Spleen (tissue), 11 donors: ENCODE results near the gene C6orf136. TPM values are rescaled to one million over a fixed set of nuclear protein-coding genes. Genes with fewer than 3 reads are reported as not detected.

Experiments
- DNase-seq: peaks from one replicate; pipeline ENCODE4 v3.0.0-alpha.2; 2020
- H3K27ac ChIP-seq, 8 donors: fragments of 200-600 bp; sonication (generic) in 7 of 8; 1 replicate in 4 of 8; 2 replicates in 4 of 8; pipeline versions ENCODE4 v1.5.0 to v1.8.0; 2016 to 2021; ENCODE audit warnings: inconsistent platforms in 4 of 8, mild to moderate bottlenecking in 4 of 8, moderate library complexity in 1 of 8
- H3K27me3 ChIP-seq, 7 donors: fragments of 200-600 bp; sonication (generic) in 6 of 7; replicated peaks in 1 of 7; 1 replicate in 4 of 7; 2 replicates in 3 of 7; pipeline versions ENCODE4 v1.5.0 to v1.8.0; 2016 to 2021; ENCODE audit warnings: inconsistent platforms in 3 of 7, mild to moderate bottlenecking in 1 of 7
- H3K36me3 ChIP-seq, 6 donors: fragments of 200-600 bp; sonication (generic) in 5 of 6; 1 replicate in 4 of 6; 2 replicates in 2 of 6; pipeline versions ENCODE4 v1.5.0 to v1.8.0; 2016 to 2021; ENCODE audit warnings: inconsistent platforms in 2 of 6
- H3K4me1 ChIP-seq, 6 donors: fragments of 200-600 bp; sonication (generic) in 5 of 6; 1 replicate in 3 of 6; 2 replicates in 3 of 6; pipeline versions ENCODE4 v1.5.0 to v1.8.0; 2016 to 2021; ENCODE audit warnings: inconsistent platforms in 3 of 6
- H3K4me3 ChIP-seq, 8 donors: fragments of 200-600 bp; sonication (generic) in 7 of 8; 1 replicate in 4 of 8; 2 replicates in 4 of 8; pipeline versions ENCODE4 v1.5.0 to v1.8.0; 2016 to 2021; ENCODE audit warnings: inconsistent platforms in 4 of 8, mild to moderate bottlenecking in 4 of 8, moderate library complexity in 2 of 8
- H3K9me3 ChIP-seq, 8 donors: fragments of 200-600 bp; sonication (generic) in 7 of 8; 1 replicate in 4 of 8; 2 replicates in 4 of 8; pipeline versions ENCODE4 v1.5.0 to v1.8.0; 2016 to 2021; ENCODE audit warnings: inconsistent platforms in 4 of 8
- POLR2A ChIP-seq, 3 donors: fragments of 450-650 bp; IDR thresholded peaks; one replicate each; pipeline ENCODE4 v1.5.1; 2017; ENCODE audit warnings: antibody characterized with exemption in 3 of 3, mild to moderate bottlenecking in 1 of 3
- POLR2AphosphoS5 ChIP-seq, 3 donors: sonication (generic); formaldehyde crosslinking; IDR thresholded peaks; one replicate each; pipeline ENCODE4 v1.5.1; 2017; ENCODE audit warnings: antibody characterized with exemption in 3 of 3
- WGBS, 5 donors: extraction: QIAGEN DNeasy Blood & Tissue Kit in 3 of 5; methylation state at CpG; one replicate each; pipeline versions ENCODE4 v1.1.5 to v1.1.7; 2013 to 2018; 5-methylcytosine and 5-hydroxymethylcytosine counted together
- intact Hi-C: fragments of 100-400 bp; cut with DNase I; formaldehyde crosslinking; loops from one replicate; pipeline ENCODE4 v1.15.0; 2023; ENCODE audit warnings: low total_unique reads
- polyA plus RNA-seq, 3 donors: library from polyadenylated mRNA; stranded (reverse); fragments of 200-250 nt; gene quantifications; one replicate each; pipeline ENCODE4 v1.2.1, GENCODE V29; 2013
- total RNA-seq, 7 donors: library from RNA; depleted of rRNA in 3 of 7; stranded (reverse); fragments of >200 nt in 3 of 7; fragmentation: NEBNext Ultra II Directional in 4 of 7; extraction: Animal tissue kit (Norgen Biotek cat#: 25700) in 4 of 7; gene quantifications; one replicate each; pipeline versions ENCODE4 v1.1.0 to v1.2.1, GENCODE V29; 2016 to 2021
- TF ChIP-seq, protein P1 (sequence below), 11 experiments: fragments of 200-600 bp in 7 of 11; fragments of 450-650 bp in 4 of 11; sonication (generic) in 4 of 11; IDR thresholded peaks in 8 of 11; conservative IDR thresholded peaks in 3 of 11; 1 replicate in 7 of 11; 2 replicates in 4 of 11; pipeline versions ENCODE4 v1.4.0 to v1.8.0; 2016 to 2021; ENCODE audit warnings: antibody characterized with exemption in 11 of 11, inconsistent platforms in 4 of 11, mild to moderate bottlenecking in 1 of 11
- donor health status: healthy with polysubstance abuse.
- donor health status: DM: no; HTN: no; CAD: no; lungs with moderate emphysema.
- donor health status: DM: no; HTN: no; CAD: no.
- donor health status: Bipolar disorder and iron deficiency.
- donor health status: healthy.
- donor health status: DM: no; HTN: no; CAD: no.
- donor health status: DM: yes; HTN: yes; CAD: no.

Gene C6orf136
- total and polyA plus RNA-seq, 10 donors, result 12.1 to 28.0 (median 18.3) TPM

DNA sequence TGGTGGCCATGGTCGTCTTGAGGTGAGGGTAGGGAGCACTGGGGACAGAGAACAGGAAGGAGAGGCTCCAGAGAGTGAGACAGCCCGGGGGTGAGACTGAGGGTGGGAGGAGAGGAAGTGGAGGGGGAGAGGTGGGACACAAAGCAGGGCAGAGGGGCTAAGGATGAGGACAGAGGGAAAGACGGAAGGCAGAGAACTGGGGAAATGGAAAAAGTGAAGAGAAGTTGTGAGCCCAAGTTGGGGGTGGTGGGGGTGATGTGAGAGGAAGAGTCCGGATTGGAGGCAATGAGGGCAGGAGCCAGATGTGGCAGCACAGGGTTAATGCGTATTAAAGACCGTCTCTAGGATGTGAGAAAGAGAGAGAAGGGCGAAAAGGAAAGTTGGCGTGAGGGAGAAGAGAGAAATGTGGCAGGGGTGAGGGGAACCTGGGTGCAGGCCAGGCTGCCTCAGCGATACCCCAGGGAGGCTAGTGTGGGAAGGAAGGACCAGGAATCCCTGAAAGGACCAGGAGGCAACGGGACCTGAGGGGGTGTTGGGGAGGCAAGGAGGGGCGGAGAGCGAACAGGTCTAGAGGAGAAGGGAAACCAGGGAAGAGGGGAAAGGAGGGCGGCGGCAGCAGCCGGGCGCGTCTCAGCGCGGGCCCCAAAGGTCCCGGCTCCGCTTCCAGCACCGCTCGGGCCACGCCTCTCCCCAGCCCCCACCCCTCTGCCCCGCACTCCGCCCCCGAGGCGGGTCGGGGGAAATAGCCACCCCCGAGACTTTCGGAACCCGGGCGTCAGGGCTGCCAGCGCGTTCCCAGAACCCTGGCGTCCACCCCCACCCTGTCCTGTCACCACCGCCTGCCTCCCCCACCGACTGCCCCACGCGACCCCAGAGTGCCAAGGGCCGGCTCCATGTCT is 39.3 kb downstream of the C6orf136 start, which contains the start of gene PPP1R18:
Gene PPP1R18, minus strand, starts transcription at position 637 of the 899 bp plus-strand sequence. Its CDS starts 627 bp downstream, at position 10.
- no peaks in the 10 kb centered on the region for H3K9me3 ChIP-seq
- TF ChIP-seq POLR2AphosphoS5 (IDR thresholded peaks at IDR 0.05) (peak; percentile 75 to 84 (median 76)), POLR2A (IDR thresholded peaks at IDR 0.05) (no peak)
- TF ChIP-seq, protein P1, sequence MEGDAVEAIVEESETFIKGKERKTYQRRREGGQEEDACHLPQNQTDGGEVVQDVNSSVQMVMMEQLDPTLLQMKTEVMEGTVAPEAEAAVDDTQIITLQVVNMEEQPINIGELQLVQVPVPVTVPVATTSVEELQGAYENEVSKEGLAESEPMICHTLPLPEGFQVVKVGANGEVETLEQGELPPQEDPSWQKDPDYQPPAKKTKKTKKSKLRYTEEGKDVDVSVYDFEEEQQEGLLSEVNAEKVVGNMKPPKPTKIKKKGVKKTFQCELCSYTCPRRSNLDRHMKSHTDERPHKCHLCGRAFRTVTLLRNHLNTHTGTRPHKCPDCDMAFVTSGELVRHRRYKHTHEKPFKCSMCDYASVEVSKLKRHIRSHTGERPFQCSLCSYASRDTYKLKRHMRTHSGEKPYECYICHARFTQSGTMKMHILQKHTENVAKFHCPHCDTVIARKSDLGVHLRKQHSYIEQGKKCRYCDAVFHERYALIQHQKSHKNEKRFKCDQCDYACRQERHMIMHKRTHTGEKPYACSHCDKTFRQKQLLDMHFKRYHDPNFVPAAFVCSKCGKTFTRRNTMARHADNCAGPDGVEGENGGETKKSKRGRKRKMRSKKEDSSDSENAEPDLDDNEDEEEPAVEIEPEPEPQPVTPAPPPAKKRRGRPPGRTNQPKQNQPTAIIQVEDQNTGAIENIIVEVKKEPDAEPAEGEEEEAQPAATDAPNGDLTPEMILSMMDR (IDR thresholded peaks at IDR 0.05 in 8 of 11, conservative IDR thresholded peaks at IDR 0.05 in 3 of 11), result peak in 2 of 11 experiments; percentile 4 to 10
- H3K36me3 ChIP-seq, result peaks cover 0 to 16% (median 3%) of the 10 kb centered on the region in 6 donors
- whole genome bisulfite sequencing, 5 donors, result 0 to 2% (median 1%) methylated on average over 24 to 41 of the region's 41 CpGs
- peak within 1 kb of the TSS; percentile 90 to 99 (median 96) for H3K4me3 ChIP-seq
- H3K4me1 ChIP-seq, result peaks cover 38 to 84% (median 61%) of the 10 kb centered on the region in 6 donors
- no peaks in the 10 kb centered on the region for H3K27me3 ChIP-seq
- DNase-seq, result peak; percentile 97
- peak within 1 kb of the TSS; percentile 93 to 100 (median 98) for H3K27ac ChIP-seq
- intact Hi-C loops, result no loop called here

DNA sequence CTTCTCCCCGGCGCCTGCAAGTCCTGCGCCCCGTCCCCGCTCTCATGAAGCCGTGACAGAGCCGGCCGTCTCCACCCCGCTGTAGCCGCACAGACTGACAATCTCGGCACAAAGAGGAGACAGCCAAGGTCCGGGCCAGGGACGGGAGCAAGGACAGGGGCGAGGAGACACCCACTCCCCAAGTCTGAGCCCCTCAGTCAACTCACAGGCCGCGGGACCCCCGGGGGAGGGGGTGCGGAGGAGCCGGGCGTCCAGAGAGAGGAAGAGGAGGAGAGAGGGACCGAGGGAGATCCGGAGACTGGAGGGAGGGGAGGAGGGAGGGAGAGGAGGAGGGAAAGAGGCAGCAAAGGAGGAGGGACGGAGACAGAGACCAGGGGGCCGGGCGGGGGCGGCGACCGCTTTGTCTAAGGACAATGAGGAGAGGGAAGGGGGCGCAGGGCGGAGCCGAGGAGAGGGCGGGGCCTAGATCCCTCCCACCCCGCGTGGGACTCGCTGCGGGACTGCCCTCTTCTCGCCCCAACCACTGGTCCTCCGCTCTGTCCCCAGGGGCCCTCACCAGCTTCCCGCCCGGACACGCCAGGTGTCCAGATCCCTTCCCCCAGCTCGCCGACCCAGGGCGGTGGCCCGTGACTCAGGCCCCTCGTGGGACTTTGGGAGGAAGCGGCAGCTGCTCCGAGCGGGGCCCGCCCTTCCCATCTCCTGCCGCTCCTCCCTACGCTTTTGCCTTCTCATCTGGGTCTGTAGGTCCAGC is 40.1 kb downstream of the C6orf136 start:
- H3K27ac ChIP-seq, result peak overlapping the region; percentile 93 to 100 (median 98)
- peak overlapping the region; percentile 90 to 99 (median 96) for H3K4me3 ChIP-seq
- 0 to 2% (median 1%) methylated on average over 31 to 51 of the region's 52 CpGs for WGBS, 5 donors
- H3K36me3 ChIP-seq, result peaks cover 0 to 7% (median 0%) of the 10 kb centered on the region in 6 donors
- H3K27me3 ChIP-seq, result no peaks in the 10 kb centered on the region
- peak; percentile 96 to 98 (median 97) for TF ChIP-seq POLR2AphosphoS5 (IDR thresholded peaks at IDR 0.05)
- peak in 1 of 3 donors; percentile 64 for TF ChIP-seq POLR2A (IDR thresholded peaks at IDR 0.05)
- TF ChIP-seq, protein P1 (IDR thresholded peaks at IDR 0.05 in 8 of 11, conservative IDR thresholded peaks at IDR 0.05 in 3 of 11), result peak in 1 of 11 experiments; percentile 14
- no peaks in the 10 kb centered on the region for H3K9me3 ChIP-seq
- intact Hi-C loops, result no loop called here
- peaks cover 36 to 81% (median 58%) of the 10 kb centered on the region in 6 donors for H3K4me1 ChIP-seq
- peak; percentile 99 for DNase-seq

DNA sequence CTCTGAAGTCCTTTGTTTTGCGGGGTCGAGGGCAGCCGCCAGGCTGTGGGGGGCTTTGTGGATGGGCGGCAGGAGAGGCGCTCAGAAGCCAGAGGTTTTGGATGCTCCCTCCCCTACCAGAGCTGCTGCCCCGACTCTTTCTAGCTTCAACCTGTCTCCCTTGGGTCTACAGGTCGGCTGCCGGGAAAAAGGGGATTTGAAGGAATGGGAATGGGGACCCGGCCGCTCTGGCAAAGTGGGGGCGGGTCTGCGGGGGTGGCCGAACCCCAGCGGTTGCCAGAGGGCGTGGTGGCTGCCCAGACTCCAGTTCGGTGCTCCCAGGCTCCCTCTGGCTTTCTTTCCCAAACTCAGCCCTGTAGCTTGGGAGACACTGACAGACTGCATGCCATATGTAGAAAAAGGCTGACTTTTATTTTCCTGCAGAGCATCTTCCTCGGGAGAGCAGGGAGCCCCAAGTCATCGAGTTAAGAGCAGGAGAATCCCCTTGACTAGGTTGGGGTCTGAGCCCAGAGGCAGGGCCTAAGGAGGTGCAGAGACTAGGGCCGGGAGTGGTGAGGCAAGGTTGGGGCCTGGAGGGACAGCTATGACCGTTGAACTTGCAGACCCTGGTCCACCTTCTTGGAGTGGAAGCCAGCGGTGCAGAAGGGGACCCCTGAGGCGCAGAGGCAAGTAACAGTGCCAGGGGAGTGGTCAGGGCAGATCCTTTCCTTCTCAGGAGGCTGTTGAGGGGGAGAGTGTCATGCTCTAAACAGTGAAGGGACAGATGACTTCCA is 40.9 kb downstream of the C6orf136 start:
- Histone ChIP-seq H3K4me1 (peaks cover 34 to 74% (median 50%) of the 10 kb centered on the region in 6 donors), H3K36me3 (peaks cover 0 to 7% (median 0%) of the 10 kb centered on the region in 6 donors), H3K27ac (peak overlapping the region; percentile 93 to 100 (median 98)), H3K27me3 (no peaks in the 10 kb centered on the region), H3K9me3 (no peaks in the 10 kb centered on the region), H3K4me3 (peak overlapping the region; percentile 90 to 99 (median 96))
- WGBS, 5 donors, result 11 to 21% (median 19%) methylated on average over 21 to 22 of the region's 22 CpGs
- intact Hi-C loops, result no loop called here
- TF ChIP-seq, protein P1 (IDR thresholded peaks at IDR 0.05 in 8 of 11, conservative IDR thresholded peaks at IDR 0.05 in 3 of 11), result peak in 2 of 11 experiments; percentile 5 to 20
- TF ChIP-seq POLR2A (IDR thresholded peaks at IDR 0.05), result no peak
- peak; percentile 82 for DNase-seq
